Hepatocyte (in vitro differentiated cells): Measurements from ENCODE around the gene IL12RB2.

Source experiments
- EZH2 ChIP-seq: fragments of 200-600 bp; sonication (generic); IDR thresholded peaks from 2 replicates; pipeline ENCODE4 v1.6.1; 2016; ENCODE audit warnings: antibody characterized with exemption, mild to moderate bottlenecking, borderline replicate concordance
- EZH2phosphoT487 ChIP-seq: fragments of 200-600 bp; sonication (generic); IDR thresholded peaks from one replicate; pipeline ENCODE4 v1.6.1; 2018; ENCODE audit warnings: antibody characterized with exemption, mild to moderate bottlenecking, low read depth, moderate library complexity; ENCODE audit not compliant: unreplicated experiment, severe bottlenecking
- TF ChIP-seq, protein P1 (sequence below): fragments of 200-600 bp; sonication (generic); IDR thresholded peaks from 2 replicates; pipeline ENCODE4 v1.5.1; 2016; ENCODE audit warnings: antibody characterized with exemption, mild to moderate bottlenecking; ENCODE audit not compliant: poor library complexity

- TF ChIP-seq EZH2 (no peak), EZH2phosphoT487 (no peak)
- TF ChIP-seq, protein P1, sequence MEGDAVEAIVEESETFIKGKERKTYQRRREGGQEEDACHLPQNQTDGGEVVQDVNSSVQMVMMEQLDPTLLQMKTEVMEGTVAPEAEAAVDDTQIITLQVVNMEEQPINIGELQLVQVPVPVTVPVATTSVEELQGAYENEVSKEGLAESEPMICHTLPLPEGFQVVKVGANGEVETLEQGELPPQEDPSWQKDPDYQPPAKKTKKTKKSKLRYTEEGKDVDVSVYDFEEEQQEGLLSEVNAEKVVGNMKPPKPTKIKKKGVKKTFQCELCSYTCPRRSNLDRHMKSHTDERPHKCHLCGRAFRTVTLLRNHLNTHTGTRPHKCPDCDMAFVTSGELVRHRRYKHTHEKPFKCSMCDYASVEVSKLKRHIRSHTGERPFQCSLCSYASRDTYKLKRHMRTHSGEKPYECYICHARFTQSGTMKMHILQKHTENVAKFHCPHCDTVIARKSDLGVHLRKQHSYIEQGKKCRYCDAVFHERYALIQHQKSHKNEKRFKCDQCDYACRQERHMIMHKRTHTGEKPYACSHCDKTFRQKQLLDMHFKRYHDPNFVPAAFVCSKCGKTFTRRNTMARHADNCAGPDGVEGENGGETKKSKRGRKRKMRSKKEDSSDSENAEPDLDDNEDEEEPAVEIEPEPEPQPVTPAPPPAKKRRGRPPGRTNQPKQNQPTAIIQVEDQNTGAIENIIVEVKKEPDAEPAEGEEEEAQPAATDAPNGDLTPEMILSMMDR: no peak
These were observed 37.9 kb downstream of the IL12RB2 start for GRCh38 chr1:67345556-67345955.
